Globus pallidus (tissue), 1 donor: ENCODE measurements around the gene MRPS30.
"Not testable (repeated sequence)": the region's sequence is repeated elsewhere in the genome, so short reads cannot be mapped to it uniquely, and the experiment has no call there.

Experiments
- DNase-seq: peaks from one replicate; pipeline ENCODE4 v3.0.0-alpha.2; 2015; ENCODE audit warnings: low spot score

Gene MRPS30

DNA sequence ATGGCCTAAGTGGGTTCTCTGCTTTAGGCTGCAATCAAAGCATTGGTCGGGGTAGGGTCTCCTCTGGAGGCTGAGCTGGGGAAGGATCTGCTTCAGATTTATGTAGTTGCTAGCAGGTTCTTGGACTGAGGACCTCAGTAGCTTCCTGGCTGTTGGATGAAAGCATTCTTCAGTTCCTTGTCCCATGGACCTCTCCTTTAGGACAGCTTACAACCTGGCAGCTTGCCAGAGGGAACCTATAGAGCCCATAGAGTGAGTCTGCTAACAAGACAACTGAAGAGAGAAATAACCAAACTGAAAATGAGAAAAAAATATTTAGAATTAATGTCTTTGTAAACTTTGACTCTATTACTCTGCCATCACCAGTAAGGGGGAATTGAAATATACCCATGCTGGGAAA lies 12.4 kb downstream of the MRPS30 start:
- DNase-seq, result no peak

DNA sequence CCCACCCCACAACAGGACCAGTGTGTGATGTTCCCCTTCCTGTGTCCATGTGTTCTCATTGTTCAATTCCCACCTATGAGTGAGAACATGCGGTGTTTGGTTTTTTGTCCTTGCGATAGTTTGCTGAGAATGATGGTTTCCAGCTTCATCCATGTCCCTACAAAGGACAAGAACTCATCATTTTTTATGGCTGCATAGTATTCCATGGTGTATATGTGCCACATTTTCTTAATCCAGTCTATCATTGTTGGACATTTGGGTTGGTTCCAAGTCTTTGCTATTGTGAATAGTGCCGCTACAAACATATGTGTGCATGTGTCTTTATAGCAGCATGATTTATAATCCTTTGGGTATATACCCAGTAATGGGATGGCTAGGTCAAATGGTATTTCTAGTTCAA lies 15.9 kb downstream of the MRPS30 start:
- DNase-seq, result not testable (repeated sequence)

- no peak for DNase-seq
Observed at GRCh38 chr5:44827681-44828080, 18.9 kb downstream of the MRPS30 start.

DNA sequence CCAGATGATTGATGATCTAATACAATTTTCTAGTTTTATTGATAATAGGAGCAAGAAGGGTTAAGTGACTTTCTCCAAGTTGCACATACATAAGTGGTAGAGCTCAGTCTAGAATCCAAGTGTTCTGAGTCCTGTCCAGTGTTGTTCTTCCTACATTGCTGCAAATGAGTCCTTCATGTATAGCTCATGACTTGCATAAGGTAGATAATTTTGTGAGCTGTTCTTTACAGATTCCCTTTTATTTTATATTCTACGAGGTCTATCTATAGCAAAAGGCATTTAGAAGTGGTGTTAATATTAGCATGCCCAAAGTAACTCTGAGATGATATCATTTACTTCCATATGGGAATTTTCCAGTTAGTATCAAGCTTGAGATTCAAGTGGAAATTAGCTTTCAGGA lies 20.0 kb downstream of the MRPS30 start:
- DNase-seq, result no peak

DNA sequence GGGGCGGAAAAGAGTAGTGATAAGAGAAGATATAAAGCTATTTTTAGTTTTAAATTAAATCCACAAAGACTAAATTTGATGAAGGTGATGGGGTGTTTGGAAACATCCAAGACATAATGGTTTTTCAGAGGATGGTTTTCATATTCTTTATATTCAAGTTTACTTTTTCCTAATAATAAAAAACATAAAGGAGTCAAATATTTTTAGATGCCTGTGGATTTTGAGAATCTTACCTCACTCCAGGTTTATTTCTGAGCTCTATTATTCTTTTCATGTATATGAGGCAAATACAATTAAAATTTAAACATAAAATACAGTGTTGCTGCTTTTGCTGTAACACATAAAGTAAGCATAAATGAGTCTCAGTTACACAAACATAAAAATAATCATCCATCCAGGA lies 22.2 kb downstream of the MRPS30 start:
- no peak for DNase-seq

- DNase-seq, result no peak
Observed at GRCh38 chr5:44833249-44833648, 24.5 kb downstream of the MRPS30 start.

DNA sequence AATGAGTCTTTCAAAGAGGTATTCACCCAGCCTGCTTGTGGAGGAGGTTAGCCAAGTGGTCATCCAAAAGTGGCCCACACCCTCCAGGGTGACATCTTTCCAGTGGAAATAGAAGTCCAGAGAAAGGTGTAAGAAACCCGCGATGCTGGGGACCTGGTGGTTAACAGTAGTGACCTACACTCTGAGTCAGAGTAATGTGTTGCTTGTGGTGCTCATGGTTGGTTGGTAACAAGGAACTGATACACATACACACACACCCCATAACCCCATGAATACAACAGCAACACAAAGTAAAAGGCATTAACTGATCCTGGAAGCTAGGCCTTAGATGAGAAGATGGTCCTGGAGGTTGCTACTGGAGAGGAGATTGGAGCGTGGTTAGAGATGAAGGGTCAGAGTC lies 26.9 kb downstream of the MRPS30 start:
- no peak for DNase-seq

DNA sequence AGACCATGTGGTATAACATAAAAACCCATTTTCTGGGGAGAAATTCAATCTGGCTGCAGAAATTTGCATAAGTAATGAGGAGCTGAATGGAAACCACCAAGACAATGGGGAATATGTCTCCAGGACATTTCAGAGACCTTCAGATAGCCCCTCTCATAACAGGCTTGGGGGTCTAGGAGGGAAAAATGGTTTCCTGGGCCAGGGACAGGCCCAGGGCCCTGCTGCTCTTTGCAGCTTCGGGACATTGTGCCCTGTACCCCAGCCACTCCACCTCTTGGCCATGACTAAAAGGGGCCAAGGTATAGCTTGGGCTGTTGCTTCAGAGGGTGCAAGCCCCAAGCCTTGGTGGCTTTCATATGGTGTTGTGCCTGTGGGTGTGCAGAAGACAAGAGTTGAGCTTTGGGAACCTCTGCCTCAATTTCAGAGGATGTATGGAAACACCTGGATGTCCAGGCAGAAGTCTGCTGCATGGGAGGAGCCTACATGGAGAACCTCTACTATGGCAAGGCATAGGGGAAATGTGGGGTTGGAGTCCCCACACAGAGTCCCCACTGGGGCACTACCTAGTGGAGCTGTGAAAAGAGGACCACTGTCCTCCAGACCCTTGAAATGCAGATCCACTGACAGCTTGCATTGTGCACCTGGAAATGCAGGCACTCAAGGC lies 30.4 kb downstream of the MRPS30 start:
- DNase-seq, result no peak

DNA sequence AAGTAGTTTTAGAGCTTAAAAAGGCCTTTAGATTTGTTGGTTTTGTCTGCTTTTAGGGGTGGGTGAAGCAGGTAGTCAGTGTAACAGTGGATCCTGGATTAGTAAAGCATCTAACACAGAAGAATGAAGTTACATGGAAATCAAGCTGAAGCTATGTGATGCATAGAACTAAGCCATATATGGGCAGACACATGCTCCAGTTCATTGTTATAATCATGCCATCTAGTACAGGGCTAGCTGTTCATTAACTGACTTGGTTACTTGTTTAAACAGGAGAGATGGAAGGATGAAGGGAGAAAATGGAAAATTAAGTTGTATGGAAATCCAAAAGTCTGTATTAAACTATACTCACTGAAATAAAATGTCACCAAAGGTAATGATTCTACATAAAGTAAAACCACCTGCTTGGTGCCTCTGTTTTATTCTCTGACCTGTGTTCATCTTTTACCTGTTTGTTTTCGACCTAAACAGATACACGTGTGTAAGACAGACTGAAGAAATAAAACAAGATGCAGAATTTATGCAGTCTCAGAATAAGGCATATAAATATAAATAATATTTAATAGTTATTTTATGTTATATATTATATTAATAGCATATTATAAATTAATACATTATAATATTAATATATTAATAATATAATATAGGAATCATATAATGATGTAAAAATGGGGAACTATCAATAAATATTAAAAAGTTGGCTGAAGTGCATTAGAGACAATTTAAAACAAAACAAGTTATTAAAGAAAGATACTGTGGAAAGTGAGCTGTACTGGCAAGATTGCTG lies 33.9 kb downstream of the MRPS30 start:
- DNase-seq, result no peak

DNA sequence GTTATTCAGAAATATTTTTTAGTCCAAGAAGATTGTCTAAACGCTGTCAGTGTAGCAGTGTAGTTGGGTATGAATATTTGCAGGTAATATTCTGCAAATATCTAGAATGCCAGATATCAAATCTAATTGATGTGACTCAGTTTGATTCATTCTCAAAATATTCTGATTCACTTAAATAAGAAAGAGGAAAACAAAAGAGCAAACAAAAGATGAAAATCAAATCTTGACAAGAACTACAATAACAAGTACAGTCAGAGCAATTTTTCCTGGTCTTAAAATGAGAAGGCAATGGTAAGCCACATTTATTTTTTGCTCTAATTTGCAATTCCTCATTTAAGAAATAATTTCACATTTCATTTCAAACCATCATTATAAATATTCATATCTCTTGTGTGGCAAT lies 36.0 kb downstream of the MRPS30 start:
- DNase-seq, result no peak

- DNase-seq, result no peak
Observed at GRCh38 chr5:44845777-44846176, 37.0 kb downstream of the MRPS30 start.

DNA sequence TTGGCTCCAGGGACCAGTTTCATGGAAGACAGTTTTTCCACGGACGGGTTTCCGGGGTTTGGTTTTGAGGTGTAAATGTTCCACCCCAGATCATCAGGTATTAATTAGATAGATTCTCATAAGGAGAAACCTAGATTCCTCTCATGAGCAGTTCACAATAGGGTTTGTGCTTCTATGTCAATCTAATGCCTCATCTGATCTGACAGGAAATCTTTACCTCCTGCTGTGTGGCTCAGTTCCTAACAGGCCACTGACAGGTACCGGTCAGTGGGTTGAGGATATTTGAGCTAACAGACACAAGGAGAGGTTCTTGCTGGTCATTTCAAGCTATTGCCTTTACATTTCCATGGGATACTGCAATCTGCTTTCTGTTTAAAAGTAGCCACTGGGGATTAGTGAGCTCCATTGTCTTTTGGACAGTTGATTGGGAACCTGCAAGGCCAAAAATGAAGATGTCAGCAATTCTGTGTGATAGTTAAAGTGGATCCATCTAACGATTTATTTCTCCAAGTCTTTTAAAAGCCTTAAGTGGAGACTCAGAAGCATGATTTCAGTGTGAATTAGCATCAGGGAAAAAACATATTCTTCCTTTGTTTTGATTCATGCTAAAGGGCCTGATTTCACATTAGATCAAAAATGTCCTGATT lies 38.6 kb downstream of the MRPS30 start:
- DNase-seq, result no peak

GRCh38 chr5:44860267-44860666 lies 51.5 kb downstream of the MRPS30 start:
- no peak for DNase-seq

DNA sequence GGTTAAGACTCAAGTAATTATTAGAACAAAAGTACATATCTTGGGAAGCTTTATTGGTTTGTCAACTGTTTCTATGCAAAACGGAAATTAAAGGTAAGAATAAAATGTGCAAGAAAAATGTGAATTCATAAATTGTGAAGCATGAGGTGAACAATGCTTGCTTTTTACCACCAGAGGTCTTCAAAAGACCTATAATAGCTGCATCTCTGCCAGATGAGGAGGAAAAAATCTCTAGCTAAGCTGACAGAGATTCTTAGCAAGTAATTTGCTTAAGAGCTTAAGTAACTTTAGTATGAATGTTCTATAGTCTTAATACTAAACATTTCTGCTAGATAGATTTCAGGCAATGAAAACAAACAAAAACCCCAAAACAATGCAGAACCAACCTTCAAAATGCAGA lies 54.1 kb downstream of the MRPS30 start:
- no peak for DNase-seq
